Lower leg skin (tissue), 3 donors: ENCODE measurements around the gene TRIM13.

ENCODE experiments used
- POLR2A ChIP-seq, 2 donors: fragments of 450-650 bp; IDR thresholded peaks; one replicate each; pipeline ENCODE4 v1.6.1; 2016 to 2017; ENCODE audit warnings: antibody characterized with exemption in 2 of 2, mild to moderate bottlenecking in 1 of 2, moderate library complexity in 1 of 2
- TF ChIP-seq, protein P1 (sequence below), 3 donors: fragments of 450-650 bp; IDR thresholded peaks; one replicate each; pipeline ENCODE4 v1.5.1; 2016; ENCODE audit warnings: antibody characterized with exemption in 3 of 3, mild to moderate bottlenecking in 3 of 3, moderate library complexity in 2 of 3

DNA sequence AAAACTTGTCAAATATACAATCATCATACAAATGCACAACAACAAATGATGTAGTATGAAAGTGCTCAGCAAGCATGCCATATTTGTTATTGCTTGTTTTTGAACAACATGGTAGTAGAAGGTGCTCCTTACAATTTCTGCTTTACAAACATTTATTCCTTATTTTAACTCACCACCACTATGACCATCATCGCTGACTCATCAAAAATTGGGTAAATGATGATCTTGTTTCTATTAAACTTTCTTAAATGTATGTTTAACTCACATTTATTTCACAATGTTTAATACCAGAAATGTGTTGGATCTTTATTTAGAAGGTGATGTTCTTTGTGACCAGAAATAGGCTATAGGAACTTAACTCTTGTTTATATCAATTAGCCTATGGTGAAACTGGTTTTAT, 63.9 kb downstream of the TRIM13 start:
- TF ChIP-seq, protein P1, sequence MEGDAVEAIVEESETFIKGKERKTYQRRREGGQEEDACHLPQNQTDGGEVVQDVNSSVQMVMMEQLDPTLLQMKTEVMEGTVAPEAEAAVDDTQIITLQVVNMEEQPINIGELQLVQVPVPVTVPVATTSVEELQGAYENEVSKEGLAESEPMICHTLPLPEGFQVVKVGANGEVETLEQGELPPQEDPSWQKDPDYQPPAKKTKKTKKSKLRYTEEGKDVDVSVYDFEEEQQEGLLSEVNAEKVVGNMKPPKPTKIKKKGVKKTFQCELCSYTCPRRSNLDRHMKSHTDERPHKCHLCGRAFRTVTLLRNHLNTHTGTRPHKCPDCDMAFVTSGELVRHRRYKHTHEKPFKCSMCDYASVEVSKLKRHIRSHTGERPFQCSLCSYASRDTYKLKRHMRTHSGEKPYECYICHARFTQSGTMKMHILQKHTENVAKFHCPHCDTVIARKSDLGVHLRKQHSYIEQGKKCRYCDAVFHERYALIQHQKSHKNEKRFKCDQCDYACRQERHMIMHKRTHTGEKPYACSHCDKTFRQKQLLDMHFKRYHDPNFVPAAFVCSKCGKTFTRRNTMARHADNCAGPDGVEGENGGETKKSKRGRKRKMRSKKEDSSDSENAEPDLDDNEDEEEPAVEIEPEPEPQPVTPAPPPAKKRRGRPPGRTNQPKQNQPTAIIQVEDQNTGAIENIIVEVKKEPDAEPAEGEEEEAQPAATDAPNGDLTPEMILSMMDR (IDR thresholded peaks at IDR 0.05): no peak
- no peak for TF ChIP-seq POLR2A (IDR thresholded peaks at IDR 0.05)
